ENCODE results near the gene NDUFC2. TPM values are rescaled to one million over a fixed set of nuclear protein-coding genes. Genes with fewer than 3 reads are reported as not detected.
A peak's percentile ranks its signal among the peaks of the same experiment; 100 is the strongest.

NDUFC2 gene
- total RNA-seq, 1 donor from 2014 or later: 112 TPM

- no peaks in the 10 kb centered on the region for H3K9me3 ChIP-seq
- H3K4me1 ChIP-seq: peaks cover 0 to 2% of the 10 kb centered on the region in 2 donors
- DNase-seq (ENCODE audit: low spot score in 2 of 2): no peak
Measured at GRCh38 chr11:78022397-78023396, 57.0 kb downstream of the NDUFC2 start, which contains the start of gene KCTD14. KCTD14 (minus strand) TSS chr11:78023276; CDS start chr11:78023249, 27 bp downstream.

DNA sequence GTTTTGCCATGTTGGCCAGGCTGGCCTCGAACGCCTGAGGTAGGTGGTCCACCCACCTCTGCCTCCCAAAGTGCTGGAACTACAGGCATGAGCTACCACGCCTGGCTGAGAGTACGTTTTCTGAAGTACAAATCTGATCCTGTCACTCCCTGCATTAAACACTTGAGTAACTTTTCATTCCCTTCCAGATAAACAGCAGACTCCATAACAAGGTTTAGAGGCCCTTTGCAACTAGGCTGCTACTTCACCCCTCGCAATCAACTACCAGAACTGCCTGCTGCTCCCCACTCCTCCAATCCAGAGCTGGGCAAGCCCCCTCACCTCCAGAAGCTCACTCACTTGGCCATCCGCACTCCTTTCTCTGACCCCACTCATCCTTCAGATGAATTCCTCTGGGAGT is 58.1 kb downstream of the NDUFC2 start:
- Histone ChIP-seq H3K36me3 (no peaks in the 10 kb centered on the region), H3K27ac (no peak overlapping the region), H3K4me1 (peaks cover 0 to 2% of the 10 kb centered on the region in 2 donors), H3K27me3 (no peaks in the 10 kb centered on the region), H3K4me3 (no peak overlapping the region), H3K9me3 (no peaks in the 10 kb centered on the region)
- no peak for DNase-seq (ENCODE audit: low spot score in 2 of 2)
- intact Hi-C loops (cut with DNase I): no loop called here
- TF ChIP-seq, protein P1, sequence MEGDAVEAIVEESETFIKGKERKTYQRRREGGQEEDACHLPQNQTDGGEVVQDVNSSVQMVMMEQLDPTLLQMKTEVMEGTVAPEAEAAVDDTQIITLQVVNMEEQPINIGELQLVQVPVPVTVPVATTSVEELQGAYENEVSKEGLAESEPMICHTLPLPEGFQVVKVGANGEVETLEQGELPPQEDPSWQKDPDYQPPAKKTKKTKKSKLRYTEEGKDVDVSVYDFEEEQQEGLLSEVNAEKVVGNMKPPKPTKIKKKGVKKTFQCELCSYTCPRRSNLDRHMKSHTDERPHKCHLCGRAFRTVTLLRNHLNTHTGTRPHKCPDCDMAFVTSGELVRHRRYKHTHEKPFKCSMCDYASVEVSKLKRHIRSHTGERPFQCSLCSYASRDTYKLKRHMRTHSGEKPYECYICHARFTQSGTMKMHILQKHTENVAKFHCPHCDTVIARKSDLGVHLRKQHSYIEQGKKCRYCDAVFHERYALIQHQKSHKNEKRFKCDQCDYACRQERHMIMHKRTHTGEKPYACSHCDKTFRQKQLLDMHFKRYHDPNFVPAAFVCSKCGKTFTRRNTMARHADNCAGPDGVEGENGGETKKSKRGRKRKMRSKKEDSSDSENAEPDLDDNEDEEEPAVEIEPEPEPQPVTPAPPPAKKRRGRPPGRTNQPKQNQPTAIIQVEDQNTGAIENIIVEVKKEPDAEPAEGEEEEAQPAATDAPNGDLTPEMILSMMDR (IDR thresholded peaks at IDR 0.05): no peak

More at GRCh38 chr11:78022397-78023396, 57.0 kb downstream of the NDUFC2 start, which contains the start of gene KCTD14:
- intact Hi-C loops (cut with DNase I): no loop called here
- H3K36me3 ChIP-seq: no peaks in the 10 kb centered on the region
- H3K27me3 ChIP-seq: no peaks in the 10 kb centered on the region
- TF ChIP-seq, protein P1 (IDR thresholded peaks at IDR 0.05): no peak
- peak within 1 kb of the TSS; percentile 50 to 63 for H3K4me3 ChIP-seq
- H3K27ac ChIP-seq: peak within 1 kb of the TSS in 1 of 2 donors; percentile 4

DNA sequence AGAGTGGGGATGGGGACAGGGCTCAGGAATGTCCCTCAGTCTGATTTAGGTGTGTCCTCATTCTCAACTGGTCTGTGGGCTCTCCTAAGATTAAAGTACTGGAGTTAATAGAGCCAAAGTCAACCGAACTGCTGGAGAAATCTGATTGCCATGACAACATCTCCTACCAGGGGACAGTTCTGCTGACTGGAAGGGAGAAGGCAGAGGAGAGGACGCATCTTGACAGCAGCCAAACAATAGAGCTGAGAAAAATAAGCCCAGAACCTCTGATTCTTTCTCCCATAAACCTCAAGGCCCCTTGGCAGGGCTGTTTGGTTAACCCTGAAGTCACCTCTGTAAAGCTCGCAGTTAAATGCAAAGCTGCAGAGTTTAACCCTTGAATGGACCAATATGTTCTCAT is 59.4 kb downstream of the NDUFC2 start:
- no peak for DNase-seq (ENCODE audit: low spot score in 2 of 2)
- no peak overlapping the region for H3K4me3 ChIP-seq
- intact Hi-C loops (cut with DNase I): no loop called here
- no peak overlapping the region for H3K27ac ChIP-seq
- no peaks in the 10 kb centered on the region for H3K36me3 ChIP-seq
- H3K9me3 ChIP-seq: no peaks in the 10 kb centered on the region
- TF ChIP-seq, protein P1 (IDR thresholded peaks at IDR 0.05): no peak
- H3K4me1 ChIP-seq: peaks cover 0 to 2% of the 10 kb centered on the region in 2 donors
- H3K27me3 ChIP-seq: no peaks in the 10 kb centered on the region

DNA sequence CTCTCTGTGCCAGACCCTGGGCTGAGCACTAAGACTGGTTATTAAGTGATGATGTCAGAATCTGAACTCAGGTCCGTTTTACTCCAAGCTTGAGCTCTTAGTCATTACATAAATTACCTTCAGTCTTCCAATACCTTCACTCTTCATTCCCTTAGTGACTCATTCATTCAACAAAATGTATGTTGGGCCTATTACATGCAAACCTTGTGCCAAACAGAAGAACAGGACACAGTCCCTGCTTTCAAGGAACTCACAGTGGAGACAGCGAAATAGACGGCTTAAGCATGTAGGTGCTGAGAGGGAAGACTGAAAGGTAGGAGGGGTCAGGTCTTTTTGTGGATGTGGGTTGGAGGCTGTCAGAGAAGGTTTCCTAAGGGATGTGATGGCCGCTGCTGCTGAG is 59.9 kb downstream of the NDUFC2 start:
- DNase-seq (ENCODE audit: low spot score in 2 of 2): no peak
- Histone ChIP-seq H3K9me3 (no peaks in the 10 kb centered on the region), H3K4me3 (no peak overlapping the region), H3K27ac (no peak overlapping the region), H3K4me1 (peaks cover 0 to 2% of the 10 kb centered on the region in 2 donors), H3K27me3 (no peaks in the 10 kb centered on the region), H3K36me3 (no peaks in the 10 kb centered on the region)
- TF ChIP-seq, protein P1 (IDR thresholded peaks at IDR 0.05): no peak
- intact Hi-C loops (cut with DNase I): no loop called here

Other genes with a start within 250 kb of the NDUFC2 start
- 10.7 TPM for gene INTS4, start 85.2 kb downstream of the NDUFC2 start, total RNA-seq
- 0.96 TPM for gene KCTD14, start 56.6 kb downstream of the NDUFC2 start, total RNA-seq
- not detected for gene THRSP, start 16.0 kb downstream of the NDUFC2 start, total RNA-seq
- gene ALG8, start 59.8 kb upstream of the NDUFC2 start, total RNA-seq: 27.0 TPM
- gene KCTD21, start 108.8 kb upstream of the NDUFC2 start, total RNA-seq: 30.7 TPM
- 34.0 TPM for gene USP35, start 109.1 kb upstream of the NDUFC2 start, total RNA-seq